ENCODE data around the gene SORL1.
"Not testable (repeated sequence)": the region's sequence is repeated elsewhere in the genome, so short reads cannot be mapped to it uniquely, and the experiment has no call there.

Gene SORL1

GRCh38 chr11:121564948-121565684 is 113.0 kb downstream of the SORL1 start:
- no peak for DNase-seq

- DNase-seq: no peak
These were observed 114.4 kb downstream of the SORL1 start for GRCh38 chr11:121566279-121567168.

- no peak for DNase-seq
These were observed 115.9 kb downstream of the SORL1 start for GRCh38 chr11:121567995-121568394.

GRCh38 chr11:121569332-121570299 is 117.5 kb downstream of the SORL1 start:
- DNase-seq: not testable (repeated sequence)

- no peak for DNase-seq
These were observed 118.3 kb downstream of the SORL1 start for GRCh38 chr11:121570453-121570852.

- no peak for DNase-seq
These were observed 119.4 kb downstream of the SORL1 start for GRCh38 chr11:121571506-121571905.

GRCh38 chr11:121572571-121573059 is 120.5 kb downstream of the SORL1 start:
- DNase-seq: no peak

GRCh38 chr11:121574801-121575200 is 122.7 kb downstream of the SORL1 start:
- no peak for DNase-seq

- no peak for DNase-seq
These were observed 123.3 kb downstream of the SORL1 start for GRCh38 chr11:121575250-121575962.

GRCh38 chr11:121575963-121576290 is 123.8 kb downstream of the SORL1 start:
- no peak for DNase-seq

- no peak for DNase-seq
These were observed 124.4 kb downstream of the SORL1 start for GRCh38 chr11:121576531-121576930.

GRCh38 chr11:121577106-121577848 is 125.2 kb downstream of the SORL1 start:
- no peak for DNase-seq

GRCh38 chr11:121578251-121578976 is 126.3 kb downstream of the SORL1 start:
- DNase-seq: no peak

- no peak for DNase-seq
These were observed 128.0 kb downstream of the SORL1 start for GRCh38 chr11:121580154-121580553.

GRCh38 chr11:121581607-121582006 is 129.5 kb downstream of the SORL1 start:
- no peak for DNase-seq

- no peak for DNase-seq
These were observed 130.2 kb downstream of the SORL1 start for GRCh38 chr11:121582296-121582695.

GRCh38 chr11:121583825-121584224 is 131.7 kb downstream of the SORL1 start:
- DNase-seq: no peak

GRCh38 chr11:121586750-121587149 is 134.6 kb downstream of the SORL1 start:
- DNase-seq: no peak

- DNase-seq: no peak
These were observed 135.1 kb downstream of the SORL1 start for GRCh38 chr11:121587182-121587581.

GRCh38 chr11:121588747-121589146 is 136.6 kb downstream of the SORL1 start:
- no peak for DNase-seq
